B cell (primary cell): ENCODE results near the gene EIF4G1. TPM values are rescaled to one million over a fixed set of nuclear protein-coding genes. Genes with fewer than 3 reads are reported as not detected.
A peak's percentile ranks its signal among the peaks of the same experiment; 100 is the strongest.

Experiments used
- ATAC-seq: fragments of 200-7000 bp; cut with Tn5 transposase; one replicate; pipeline ENCODE4 v1.10.0; 2021; ENCODE audit warnings: low read depth, mild to moderate bottlenecking, moderate number of reproducible peaks, moderate library complexity
- CTCF ChIA-PET: fragments of 350-600 bp; sonication (Branson Sonifier 250); formaldehyde crosslinking; loops from one replicate; lab custom pipeline; 2021; ENCODE audit warnings: antibody characterized with exemption, inconsistent platforms; lab: Charles Lee
- POLR2A ChIA-PET: fragments of 350-600 bp; sonication (Branson Sonifier 250); formaldehyde crosslinking; loops from one replicate; lab custom pipeline; 2021; ENCODE audit warnings: antibody characterized with exemption; lab: Charles Lee
- DNase-seq: peaks from one replicate; pipeline ENCODE4 v3.0.0; 2013
- H2AFZ ChIP-seq: 2 replicates; pipeline ENCODE4 v1.6.1; 2012; ENCODE audit warnings: mild to moderate bottlenecking, low read depth, low read length; ENCODE audit not compliant: insufficient read depth, poor library complexity, severe bottlenecking
- H3K27ac ChIP-seq, 2 donors: 1 replicate in 1 of 2; 2 replicates in 1 of 2; pipeline ENCODE4 v1.5.1; 2012 to 2013; ENCODE audit warnings: low read length in 2 of 2, mild to moderate bottlenecking in 2 of 2, moderate library complexity in 1 of 2
- H3K27me3 ChIP-seq, 4 experiments: fragments of 200-600 bp in 1 of 4; sonication (generic) in 1 of 4; replicated peaks in 1 of 4; 1 replicate in 2 of 4; 2 replicates in 2 of 4; pipeline versions ENCODE4 v1.6.1 to v1.7.0; 2013 to 2016; ENCODE audit warnings: low read length in 3 of 4, mild to moderate bottlenecking in 2 of 4, mixed read lengths in 1 of 4, moderate library complexity in 1 of 4; ENCODE audit not compliant: insufficient read depth in 4 of 4, control insufficient read depth in 3 of 4; ENCODE audit errors: control extremely low read depth in 1 of 4
- H3K36me3 ChIP-seq, 2 experiments: replicated peaks in 1 of 2; 1 replicate in 1 of 2; 2 replicates in 1 of 2; pipeline versions ENCODE4 v1.6.1 to v1.7.1; 2013; ENCODE audit warnings: low read length in 1 of 2; ENCODE audit not compliant: insufficient read depth in 2 of 2, control insufficient read depth in 1 of 2; ENCODE audit errors: control extremely low read depth in 1 of 2, extremely low read depth in 1 of 2
- H3K4me1 ChIP-seq, 2 donors: fragments of 200-600 bp in 1 of 2; sonication (generic) in 1 of 2; 1 replicate in 1 of 2; 2 replicates in 1 of 2; pipeline versions ENCODE4 v1.5.1 to v1.6.1; 2013 to 2017; ENCODE audit warnings: low read length in 2 of 2; ENCODE audit not compliant: control insufficient read depth in 2 of 2, insufficient read depth in 2 of 2
- H3K4me2 ChIP-seq: replicated peaks from 2 replicates; pipeline ENCODE3; 2012; ENCODE audit warnings: mild to moderate bottlenecking, low read depth, low read length; ENCODE audit not compliant: poor library complexity, severe bottlenecking
- H3K4me3 ChIP-seq, 5 experiments: fragments of 200-600 bp in 1 of 5; sonication (generic) in 1 of 5; 1 replicate in 3 of 5; 2 replicates in 2 of 5; pipeline versions ENCODE4 v1.5.1 to v1.7.0; 2011 to 2016; ENCODE audit warnings: low read length in 4 of 5, mild to moderate bottlenecking in 4 of 5, low read depth in 2 of 5, control low read depth in 1 of 5, moderate library complexity in 1 of 5; ENCODE audit not compliant: insufficient read depth in 1 of 5; ENCODE audit errors: control extremely low read depth in 1 of 5, extremely low read depth in 1 of 5
- H3K79me2 ChIP-seq: fragments of 200-600 bp; sonication (generic); one replicate; pipeline ENCODE4 v1.6.0; 2016; ENCODE audit warnings: low read length; ENCODE audit not compliant: control insufficient read depth, insufficient read depth
- H3K9ac ChIP-seq: fragments of 200-600 bp; sonication (generic); 2 replicates; pipeline ENCODE4 v1.6.1; 2017; ENCODE audit warnings: mild to moderate bottlenecking, low read length, moderate library complexity
- H3K9me3 ChIP-seq, 3 donors: one replicate each; pipeline versions ENCODE4 v1.6.1 to v1.7.1; 2013; ENCODE audit warnings: low read length in 2 of 3; ENCODE audit not compliant: control insufficient read depth in 2 of 3, insufficient read depth in 1 of 3; ENCODE audit errors: control extremely low read depth in 1 of 3
- H4K20me1 ChIP-seq: 2 replicates; pipeline ENCODE4 v1.6.0; 2012; ENCODE audit warnings: mild to moderate bottlenecking, low read length; ENCODE audit not compliant: insufficient read depth, control insufficient read depth, poor library complexity, severe bottlenecking
- H3K27ac Mint-ChIP-seq: one replicate; pipeline ENCODE4 v1.8.0; 2021; ENCODE audit warnings: mixed read lengths
- H3K27me3 Mint-ChIP-seq: one replicate; pipeline ENCODE4 v1.8.0; 2021; ENCODE audit warnings: mixed read lengths
- H3K4me1 Mint-ChIP-seq: one replicate; pipeline ENCODE4 v1.8.0; 2021; ENCODE audit warnings: mixed read lengths
- H3K4me3 Mint-ChIP-seq: one replicate; pipeline ENCODE4 v1.8.0; 2021; ENCODE audit warnings: mixed read lengths
- H3K9me3 Mint-ChIP-seq: one replicate; pipeline ENCODE4 v1.8.0; 2022; ENCODE audit warnings: mixed read lengths; ENCODE audit not compliant: insufficient read depth
- EZH2 ChIP-seq: IDR thresholded peaks from 2 replicates; pipeline ENCODE4 v1.6.1; 2012; ENCODE audit warnings: borderline replicate concordance, low read depth, mild to moderate bottlenecking, moderate library complexity, low read length; ENCODE audit not compliant: insufficient read depth, poor library complexity, severe bottlenecking
- WGBS: methylation state at CpG from one replicate; pipeline ENCODE4 v1.1.5; 2013; ENCODE audit warnings: missing lambda C conversion rate; ENCODE audit not compliant: insufficient coverage; 5-methylcytosine and 5-hydroxymethylcytosine counted together
- intact Hi-C: fragments of 100-400 bp; cut with micrococcal nuclease; formaldehyde crosslinking; loops from one replicate; pipeline ENCODE4 v1.10.0; 2022
- polyA plus RNA-seq: library from polyadenylated mRNA; depleted of rRNA; stranded (reverse); fragments of >200 nt; gene quantifications from 2 replicates; pipeline ENCODE4 v1.2.3, GENCODE V29; 2012
- total RNA-seq, 2 donors: library from RNA; stranded (reverse); fragments of 120-200 nt in 1 of 2; gene quantifications; 1 replicate in 1 of 2; 2 replicates in 1 of 2; pipeline versions ENCODE4 v1.2.3 to v1.2.4, GENCODE V29; 2013 to 2022
- TF ChIP-seq, protein P1 (sequence below): fragments of 200-600 bp; IDR thresholded peaks from one replicate; pipeline ENCODE4 v1.8.0; 2022; ENCODE audit warnings: antibody characterized with exemption, mild to moderate bottlenecking

EIF4G1 gene
- total and polyA plus RNA-seq, 2 donors (not counting 1 experiment from before 2014, with no cell fraction given), result 65.8 to 160 TPM

DNA sequence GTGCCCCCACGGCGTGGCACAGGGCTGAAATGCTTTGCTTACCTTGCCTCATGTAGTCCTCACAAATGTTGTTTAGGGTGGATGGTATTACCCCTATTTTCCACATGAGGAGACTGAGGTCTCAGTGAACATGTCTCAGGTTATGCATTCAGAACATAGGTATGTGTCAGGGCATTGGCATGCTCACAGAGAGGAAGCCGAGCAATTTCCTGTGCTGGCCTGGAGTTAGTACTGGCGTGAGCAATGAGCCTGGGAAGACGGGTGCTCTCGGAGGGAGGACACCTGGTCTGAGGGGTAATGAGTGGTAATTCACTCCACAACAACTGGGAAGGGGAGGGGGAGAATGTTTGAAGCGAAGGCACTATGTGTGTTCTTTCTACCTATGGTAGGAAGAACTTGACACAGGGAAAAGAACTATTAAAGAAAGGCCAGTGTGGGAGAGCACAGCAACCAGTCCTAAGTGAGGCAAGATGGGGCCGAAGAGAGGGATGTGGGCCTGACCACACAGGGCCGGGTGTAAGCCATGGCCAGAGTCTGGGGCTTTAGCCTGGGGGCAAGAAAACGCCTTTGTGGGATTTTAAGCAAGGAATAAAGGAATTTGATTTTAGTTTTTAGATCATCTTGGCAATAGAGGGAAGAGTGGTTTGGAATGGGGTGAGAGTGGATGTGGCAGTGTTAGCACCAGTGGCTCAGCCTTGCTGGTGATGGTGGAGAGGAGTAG lies 18.1 kb downstream of the EIF4G1 start:
- Histone ChIP-seq H3K4me1 (peaks cover 14 to 17% of the 10 kb centered on the region in 2 donors), H2AFZ (no peak overlapping the region), H3K9me3 (no peaks in the 10 kb centered on the region), H3K79me2 (peaks cover 9% of the 10 kb centered on the region), H3K4me2 (no peak overlapping the region), H4K20me1 (no peaks in the 10 kb centered on the region), H3K27ac (peak overlapping the region in 1 of 2 donors; percentile 93), H3K36me3 (peaks cover 1 to 66% of the 10 kb centered on the region in 2 experiments), H3K4me3 (no peak overlapping the region), H3K27me3 (no peaks in the 10 kb centered on the region), H3K9ac (no peak overlapping the region)
- Mint-ChIP-seq H3K27ac (no peak overlapping the region), H3K9me3 (no peaks in the 10 kb centered on the region), H3K4me1 (peaks cover 20% of the 10 kb centered on the region), H3K27me3 (no peaks in the 10 kb centered on the region), H3K4me3 (no peak overlapping the region)
- no peak for TF ChIP-seq EZH2
- TF ChIP-seq, protein P1, sequence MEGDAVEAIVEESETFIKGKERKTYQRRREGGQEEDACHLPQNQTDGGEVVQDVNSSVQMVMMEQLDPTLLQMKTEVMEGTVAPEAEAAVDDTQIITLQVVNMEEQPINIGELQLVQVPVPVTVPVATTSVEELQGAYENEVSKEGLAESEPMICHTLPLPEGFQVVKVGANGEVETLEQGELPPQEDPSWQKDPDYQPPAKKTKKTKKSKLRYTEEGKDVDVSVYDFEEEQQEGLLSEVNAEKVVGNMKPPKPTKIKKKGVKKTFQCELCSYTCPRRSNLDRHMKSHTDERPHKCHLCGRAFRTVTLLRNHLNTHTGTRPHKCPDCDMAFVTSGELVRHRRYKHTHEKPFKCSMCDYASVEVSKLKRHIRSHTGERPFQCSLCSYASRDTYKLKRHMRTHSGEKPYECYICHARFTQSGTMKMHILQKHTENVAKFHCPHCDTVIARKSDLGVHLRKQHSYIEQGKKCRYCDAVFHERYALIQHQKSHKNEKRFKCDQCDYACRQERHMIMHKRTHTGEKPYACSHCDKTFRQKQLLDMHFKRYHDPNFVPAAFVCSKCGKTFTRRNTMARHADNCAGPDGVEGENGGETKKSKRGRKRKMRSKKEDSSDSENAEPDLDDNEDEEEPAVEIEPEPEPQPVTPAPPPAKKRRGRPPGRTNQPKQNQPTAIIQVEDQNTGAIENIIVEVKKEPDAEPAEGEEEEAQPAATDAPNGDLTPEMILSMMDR, result no peak
- ChIA-PET CTCF (no interaction called here), POLR2A (no interaction called here)
- 92% methylated on average over 6 of the region's 10 CpGs for WGBS
- intact Hi-C loops, result no loop called here
- ATAC-seq (no peak), DNase-seq (no peak)

GRCh38 chr3:184333190-184333589 lies 18.8 kb downstream of the EIF4G1 start:
- Histone ChIP-seq H2AFZ (no peak overlapping the region), H3K9me3 (no peaks in the 10 kb centered on the region), H3K79me2 (peaks cover 16% of the 10 kb centered on the region), H3K27me3 (peaks cover 0 to under 1% (median 0%) of the 10 kb centered on the region in 4 experiments), H3K27ac (peak overlapping the region in 1 of 2 donors; percentile 93), H3K9ac (no peak overlapping the region), H4K20me1 (no peaks in the 10 kb centered on the region), H3K4me2 (no peak overlapping the region), H3K4me3 (no peak overlapping the region), H3K36me3 (peaks cover 1 to 60% of the 10 kb centered on the region in 2 experiments), H3K4me1 (peaks cover 14 to 19% of the 10 kb centered on the region in 2 donors)
- ChIA-PET CTCF (no interaction called here), POLR2A (no interaction called here)
- peaks cover 25% of the 10 kb centered on the region for H3K4me1 Mint-ChIP-seq
- ATAC-seq, result no peak
- H3K9me3 Mint-ChIP-seq, result no peaks in the 10 kb centered on the region
- TF ChIP-seq, protein P1, result no peak
- TF ChIP-seq EZH2, result no peak
- no peak overlapping the region for H3K4me3 Mint-ChIP-seq
- intact Hi-C loops, result no loop called here
- WGBS, result 96% methylated on average over 6 of the region's 6 CpGs
- no peak overlapping the region for H3K27ac Mint-ChIP-seq
- H3K27me3 Mint-ChIP-seq, result no peaks in the 10 kb centered on the region
- DNase-seq, result no peak
